GM18502 (cell line): ENCODE data around the gene RPF1.
"Not testable (repeated sequence)": the region's sequence is repeated elsewhere in the genome, so short reads cannot be mapped to it uniquely, and the experiment has no call there.

Source experiments
- ATAC-seq: cut with Tn5 transposase; IDR thresholded peaks from one replicate; pipeline ENCODE4 v1.9.1; 2021; ENCODE audit warnings: mild to moderate bottlenecking; ENCODE audit not compliant: unreplicated experiment, poor library complexity

RPF1 gene, protein sequence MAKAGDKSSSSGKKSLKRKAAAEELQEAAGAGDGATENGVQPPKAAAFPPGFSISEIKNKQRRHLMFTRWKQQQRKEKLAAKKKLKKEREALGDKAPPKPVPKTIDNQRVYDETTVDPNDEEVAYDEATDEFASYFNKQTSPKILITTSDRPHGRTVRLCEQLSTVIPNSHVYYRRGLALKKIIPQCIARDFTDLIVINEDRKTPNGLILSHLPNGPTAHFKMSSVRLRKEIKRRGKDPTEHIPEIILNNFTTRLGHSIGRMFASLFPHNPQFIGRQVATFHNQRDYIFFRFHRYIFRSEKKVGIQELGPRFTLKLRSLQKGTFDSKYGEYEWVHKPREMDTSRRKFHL

DNA sequence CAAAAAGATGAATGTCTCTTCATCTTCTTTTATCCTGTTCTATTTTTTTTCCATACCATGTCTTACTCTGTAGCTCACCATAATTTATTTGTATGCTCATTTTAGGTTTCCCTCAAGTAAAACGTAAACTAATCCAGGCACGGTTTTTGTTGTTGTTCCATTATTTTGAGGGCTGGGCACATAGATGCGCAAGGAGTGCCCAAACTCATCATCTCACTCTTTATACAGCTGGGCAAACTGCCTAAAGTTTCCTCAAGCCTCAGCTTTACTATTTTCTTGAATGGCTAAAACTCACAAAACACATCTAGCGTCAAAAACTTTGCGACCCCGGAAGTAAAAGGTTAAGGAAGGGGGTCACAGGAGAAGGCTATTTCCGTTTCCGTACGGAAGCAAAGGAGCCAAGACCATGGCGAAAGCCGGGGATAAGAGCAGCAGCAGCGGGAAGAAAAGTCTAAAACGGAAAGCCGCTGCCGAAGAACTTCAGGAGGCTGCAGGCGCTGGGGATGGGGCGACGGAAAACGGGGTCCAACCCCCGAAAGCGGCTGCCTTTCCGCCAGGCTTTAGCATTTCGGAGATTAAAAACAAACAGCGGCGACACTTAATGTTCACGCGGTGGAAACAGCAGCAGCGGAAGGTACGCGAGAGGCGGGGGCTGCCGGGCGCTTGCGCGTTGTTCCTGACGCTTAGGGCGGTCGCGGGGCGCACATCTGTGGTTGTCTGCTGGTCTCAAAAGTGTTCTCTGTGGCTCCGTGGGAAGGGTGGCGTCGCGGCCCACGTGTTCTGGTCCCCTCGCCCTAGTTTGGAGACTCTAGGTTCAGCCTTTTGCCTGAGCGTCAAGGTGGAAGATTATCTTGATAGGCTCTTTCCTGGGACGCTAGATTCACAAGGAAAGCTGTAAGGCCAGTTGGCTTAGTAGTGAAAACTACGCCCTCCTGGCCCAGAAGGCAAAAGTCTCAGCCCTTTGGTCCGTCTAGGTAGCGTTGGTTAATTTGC lies at the start of gene RPF1:
Gene RPF1 (plus strand): TSS at position 391 of the 993 bp plus-strand sequence. CDS start 16 bp downstream, at position 407.
- ATAC-seq, result peak; percentile 98

GRCh38 chr1:84430546-84430945 lies 48.5 kb upstream of the RPF1 start:
- no peak for ATAC-seq

DNA sequence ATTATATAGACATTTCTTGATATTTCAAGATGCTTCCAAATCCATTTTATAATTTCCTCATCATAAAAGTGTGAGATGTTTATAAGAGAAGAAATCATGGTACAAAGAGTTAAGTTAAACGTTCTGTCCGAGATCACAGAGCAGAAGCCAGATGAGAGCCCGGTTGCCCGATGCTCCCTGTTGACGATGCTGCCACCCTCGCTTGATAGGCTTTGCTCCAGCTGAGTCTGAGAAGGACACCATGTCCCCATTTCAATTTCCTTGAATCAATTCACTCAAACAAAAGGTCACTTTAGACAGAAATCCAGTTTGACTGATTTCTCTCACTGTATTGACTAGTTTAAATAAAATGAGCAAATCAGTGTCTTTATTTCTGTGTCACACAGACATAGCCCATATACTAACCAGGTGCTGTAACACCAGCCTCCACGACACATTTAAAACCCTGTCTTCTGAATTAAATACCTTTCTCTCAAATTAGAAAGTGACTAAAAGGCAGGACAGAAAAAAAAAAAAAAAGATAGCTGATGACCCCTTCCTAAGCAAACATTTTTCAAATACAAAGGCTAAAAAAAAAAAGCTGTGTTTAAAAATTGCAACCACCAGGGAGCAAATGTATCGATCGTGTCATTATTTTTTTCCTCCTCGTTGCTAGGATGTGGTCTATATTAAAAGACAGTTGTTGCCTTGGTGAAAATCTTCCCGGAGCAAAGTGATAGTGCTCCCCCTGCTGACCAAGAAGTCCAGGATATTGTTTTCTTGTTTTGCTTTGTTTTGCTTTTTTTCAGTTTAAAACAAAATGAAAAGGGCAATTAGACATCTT lies 45.6 kb upstream of the RPF1 start:
- ATAC-seq, result peak; percentile 43

DNA sequence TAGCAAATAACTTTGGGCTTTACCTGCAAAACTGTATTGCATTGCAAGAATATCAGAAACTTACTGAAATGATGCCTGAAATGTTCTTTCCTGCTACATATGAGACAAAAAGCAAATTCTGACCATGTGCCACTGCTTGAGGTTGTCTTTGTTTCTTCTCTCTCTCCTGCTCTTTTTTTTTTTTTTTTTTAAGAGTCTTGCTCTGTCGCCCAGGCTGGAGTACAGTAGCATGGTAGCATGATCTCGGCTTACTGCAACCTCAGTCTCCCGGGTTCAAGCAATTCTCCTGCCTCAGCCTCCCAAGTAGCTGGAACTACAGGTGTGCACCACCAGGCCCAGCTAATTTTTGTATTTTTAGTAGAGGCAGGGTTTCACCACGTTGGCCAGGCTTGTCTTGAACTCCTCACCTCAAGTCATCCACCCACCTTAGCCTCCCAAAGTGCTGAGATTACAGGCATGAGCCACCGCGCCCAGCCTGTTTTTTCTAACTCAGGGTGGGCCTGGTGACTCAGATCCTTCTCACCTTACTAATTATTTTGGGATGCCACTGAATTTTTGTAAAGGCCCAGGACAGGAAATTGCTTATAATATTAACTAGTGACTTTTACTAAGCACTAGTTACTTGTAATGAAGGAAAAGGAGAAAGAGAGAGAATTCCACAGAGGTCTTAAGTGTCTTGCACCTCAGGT lies 44.8 kb upstream of the RPF1 start:
- ATAC-seq, result peak; percentile 1

DNA sequence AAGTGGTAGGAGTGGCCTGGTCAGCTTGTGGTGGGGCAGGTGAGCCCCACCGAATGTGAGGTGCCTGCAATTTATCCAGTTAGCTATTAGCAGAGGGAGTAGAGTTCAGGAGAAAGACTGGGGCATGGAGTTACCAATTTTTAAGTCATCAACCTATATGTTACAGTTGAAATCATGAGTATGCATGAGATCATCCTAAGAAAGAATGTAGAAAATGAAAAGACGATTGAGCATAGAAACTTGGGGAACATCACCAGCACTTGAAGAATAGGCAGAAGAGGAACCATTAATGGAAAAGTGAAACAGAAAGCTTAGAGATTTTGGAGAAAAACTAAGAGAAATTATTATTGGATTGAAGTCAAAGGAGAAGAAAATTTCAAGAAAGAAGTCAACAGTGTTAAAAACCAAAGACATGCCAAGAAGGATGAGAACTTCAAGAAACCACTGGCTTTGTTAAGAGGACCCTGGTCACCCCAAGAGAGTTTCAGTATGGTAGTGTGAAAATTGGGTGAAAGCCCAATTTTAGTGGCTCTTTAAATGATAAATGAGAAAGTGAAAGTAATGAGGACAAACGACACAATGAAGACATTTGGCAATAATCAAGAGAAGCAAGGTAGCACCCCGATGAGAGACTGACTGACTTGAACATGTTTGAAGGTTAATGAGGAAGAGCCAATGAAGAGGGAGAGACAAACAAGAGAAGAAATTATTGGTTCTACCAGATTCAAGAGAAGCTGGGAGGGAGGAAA lies 44.1 kb upstream of the RPF1 start:
- peak; percentile 45 for ATAC-seq

DNA sequence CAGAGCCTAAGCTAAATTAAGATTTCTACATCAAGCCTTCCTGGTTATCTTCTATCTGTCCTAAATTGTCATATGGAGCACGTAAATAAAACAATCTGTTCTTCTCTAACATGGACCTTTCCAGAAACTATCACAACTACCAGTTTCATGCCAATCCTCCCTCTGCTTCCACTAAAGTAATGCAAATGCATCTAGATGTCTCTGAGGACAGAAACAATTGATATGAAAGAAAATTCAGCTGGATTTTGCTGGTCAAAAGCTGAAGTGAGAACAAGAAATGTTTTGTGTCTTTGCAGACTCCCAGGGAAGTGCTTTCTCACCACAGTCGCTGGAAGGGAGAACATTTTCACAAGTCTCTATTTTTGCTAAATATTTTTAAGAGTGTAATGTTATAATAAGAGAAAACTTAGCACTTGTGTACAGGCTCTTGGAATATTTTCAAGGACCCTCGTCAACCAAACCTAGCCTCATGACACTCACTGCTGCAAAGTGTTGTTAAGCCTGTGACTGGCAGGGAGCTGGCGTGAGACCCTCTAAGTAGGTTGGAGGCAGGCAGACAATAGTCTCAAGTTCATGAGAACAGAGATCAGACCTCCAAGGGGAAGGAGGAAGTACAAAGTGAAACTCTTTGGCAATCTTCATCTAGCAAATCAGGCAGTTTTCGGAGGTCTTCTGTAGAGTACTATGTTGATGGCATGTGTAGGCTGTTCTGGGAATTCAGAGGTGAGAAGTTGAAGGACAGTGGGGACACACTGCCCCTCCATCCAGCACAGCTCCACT lies 42.0 kb upstream of the RPF1 start:
- ATAC-seq, result peak; percentile 61

DNA sequence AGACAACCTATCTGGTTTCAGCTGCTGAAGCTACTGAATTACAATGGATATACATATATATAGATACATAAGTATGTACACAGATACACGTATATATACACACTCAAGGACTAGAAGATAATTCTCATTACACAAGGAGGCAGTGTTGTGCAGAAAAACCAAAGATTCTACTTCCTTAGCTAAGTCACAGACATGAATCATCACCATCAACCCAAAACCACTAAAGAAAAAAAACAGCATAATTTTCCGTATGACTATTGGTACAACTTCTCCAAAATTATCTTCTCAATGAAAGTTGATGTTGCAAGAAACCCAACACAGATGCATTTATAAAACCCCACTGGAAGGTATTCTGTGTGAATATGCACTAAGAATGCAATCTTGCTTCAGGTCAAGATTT lies 36.8 kb upstream of the RPF1 start:
- peak; percentile 99 for ATAC-seq

DNA sequence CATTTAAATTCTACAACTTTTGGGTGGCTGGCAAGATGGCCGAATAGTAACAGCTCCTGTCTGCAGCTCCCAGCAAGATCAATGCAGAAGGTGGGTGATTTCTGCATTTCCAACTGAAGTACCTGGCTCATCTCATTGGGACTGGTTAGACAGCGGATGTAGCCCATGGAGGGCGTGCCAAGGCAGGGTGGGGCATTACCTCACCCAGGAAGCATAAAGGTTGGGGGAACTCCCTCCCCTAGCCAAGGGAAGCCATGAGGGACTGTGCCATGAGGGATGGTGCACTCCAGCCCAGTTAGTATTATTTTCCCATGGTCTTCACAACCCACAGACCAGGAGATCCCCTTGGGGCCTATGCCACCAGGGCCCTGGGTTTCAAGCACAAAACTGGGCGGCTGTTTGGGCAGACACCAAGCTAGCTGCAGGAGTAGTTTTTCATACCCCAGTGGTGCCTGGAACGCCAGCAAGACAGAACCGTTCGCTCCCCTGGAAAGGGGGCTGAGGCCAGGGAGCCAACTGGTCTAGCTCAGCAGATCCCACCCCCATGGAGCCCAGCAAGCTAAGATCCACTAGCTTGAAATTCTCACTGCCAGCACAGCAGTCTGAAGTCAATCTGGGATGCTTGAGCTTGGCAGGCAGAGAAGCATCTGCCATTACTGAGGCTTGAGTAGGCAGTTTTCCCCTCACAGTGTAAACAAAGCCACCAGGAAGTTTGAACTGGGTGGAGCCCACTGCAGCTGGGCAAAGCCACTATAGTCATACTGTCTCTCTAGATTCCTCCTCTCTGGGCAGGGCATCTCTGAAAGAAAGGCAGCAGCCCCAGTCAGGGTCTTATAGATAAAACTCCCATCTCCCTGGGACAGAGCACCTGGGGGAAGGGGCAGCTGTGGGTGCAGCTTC lies 36.1 kb upstream of the RPF1 start:
- ATAC-seq, result not testable (repeated sequence)

DNA sequence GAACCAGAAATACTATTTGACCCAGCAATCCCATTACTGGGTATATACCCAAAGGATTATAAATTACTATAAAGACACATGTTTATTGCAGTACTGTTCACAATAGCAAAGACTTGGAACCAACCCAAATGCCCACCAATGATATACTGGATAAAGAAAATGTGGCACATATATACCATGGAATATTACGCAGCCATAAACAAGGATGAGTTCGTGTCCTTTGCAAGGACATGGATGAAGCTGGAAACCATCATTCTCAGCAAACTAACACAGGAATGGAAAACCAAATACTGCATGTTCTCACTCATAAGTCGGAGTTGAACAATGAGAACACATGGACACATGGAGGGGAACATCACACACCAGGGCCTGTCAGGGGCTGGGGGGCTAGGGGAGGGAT lies 30.4 kb upstream of the RPF1 start:
- ATAC-seq, result not testable (repeated sequence)

- ATAC-seq, result no peak
Observed at GRCh38 chr1:84450910-84451309, 28.2 kb upstream of the RPF1 start.

- no peak for ATAC-seq
Observed at GRCh38 chr1:84452436-84452835, 26.6 kb upstream of the RPF1 start.

- ATAC-seq, result no peak
Observed at GRCh38 chr1:84462118-84462517, 16.9 kb upstream of the RPF1 start.

- no peak for ATAC-seq
Observed at GRCh38 chr1:84467298-84467697, 11.8 kb upstream of the RPF1 start.

DNA sequence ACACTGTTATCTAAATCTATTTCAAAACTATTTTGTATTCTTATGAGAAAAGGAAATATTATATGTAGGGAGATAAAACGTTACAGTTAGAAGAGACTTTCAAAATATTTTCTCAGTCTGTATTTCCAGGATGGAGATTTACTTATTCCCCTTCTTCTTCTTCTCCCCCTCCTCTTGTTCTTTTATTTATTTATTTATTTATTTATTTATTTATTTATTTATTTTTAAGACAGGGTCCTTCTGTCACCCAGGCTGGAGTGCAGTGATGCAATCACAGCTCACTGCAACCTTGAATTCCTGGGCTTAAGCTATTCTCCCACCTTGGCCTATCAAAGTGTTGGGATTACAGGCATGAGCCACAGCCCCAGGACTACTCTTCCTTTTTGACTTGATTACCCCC lies 2.8 kb upstream of the RPF1 start:
- no peak for ATAC-seq

DNA sequence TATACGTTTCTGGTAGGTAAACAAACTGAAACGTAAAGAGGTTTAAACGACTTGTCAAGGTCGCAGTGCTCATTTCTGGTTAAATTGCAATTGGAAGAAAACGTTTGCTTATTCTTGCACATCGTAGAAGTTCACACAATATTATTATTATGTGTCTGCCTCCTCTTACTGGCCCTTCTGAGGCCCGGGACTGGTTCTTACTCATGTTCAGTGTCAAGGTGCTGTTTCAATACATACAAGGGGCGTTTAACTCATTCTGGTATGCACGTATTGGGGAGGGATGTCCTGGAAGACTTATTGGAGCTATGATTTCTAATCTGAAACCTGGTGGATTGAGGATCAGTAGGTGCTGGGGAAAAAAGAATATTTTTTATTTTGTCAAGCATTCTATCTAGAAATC lies 932 bp downstream of the RPF1 start:
- peak; percentile 26 for ATAC-seq

GRCh38 chr1:84480650-84481049 lies 1.6 kb downstream of the RPF1 start:
- no peak for ATAC-seq

- no peak for ATAC-seq
Observed at GRCh38 chr1:84481317-84481716, 2.3 kb downstream of the RPF1 start.
